HepG2 (cell line): ENCODE results near the gene PSMB3. TPM values are rescaled to one million over a fixed set of nuclear protein-coding genes. Genes with fewer than 3 reads are reported as not detected.

Experiments used
- GFI1 ChIP-seq: sonication (generic); formaldehyde crosslinking; IDR thresholded peaks from 2 replicates; pipeline ENCODE4 v1.5.0; 2020; ENCODE audit warnings: missing genetic modification reagents, mild to moderate bottlenecking, borderline replicate concordance
- GPBP1L1 ChIP-seq: sonication (generic); formaldehyde crosslinking; IDR thresholded peaks from 2 replicates; pipeline ENCODE4 v1.5.0; 2020; ENCODE audit warnings: mild to moderate bottlenecking, missing genetic modification reagents
- HOXA5 ChIP-seq: sonication (generic); formaldehyde crosslinking; IDR thresholded peaks from 2 replicates; pipeline ENCODE4 v1.4.0; 2020; ENCODE audit warnings: missing genetic modification reagents
- KDM3A ChIP-seq: IDR thresholded peaks from 2 replicates; pipeline ENCODE4 v1.6.1; 2018; ENCODE audit warnings: low read depth, missing compliant biosample characterization
- KLF12 ChIP-seq: sonication (generic); formaldehyde crosslinking; IDR thresholded peaks from 2 replicates; pipeline ENCODE4 v1.4.0; 2020; ENCODE audit warnings: missing genetic modification reagents, borderline replicate concordance
- MTF1 ChIP-seq: sonication (generic); formaldehyde crosslinking; IDR thresholded peaks from 2 replicates; pipeline ENCODE4 v1.5.0; 2020; ENCODE audit warnings: missing genetic modification reagents
- NR2F6 ChIP-seq, 2 experiments: IDR thresholded peaks; 2 replicates each; pipeline ENCODE4 v1.6.1; 2016; ENCODE audit warnings: antibody characterized with exemption in 1 of 2, mild to moderate bottlenecking in 1 of 2
- PTBP1 ChIP-seq: fragments of 200-400 bp; formaldehyde crosslinking; IDR thresholded peaks from 2 replicates; pipeline ENCODE4 v1.6.1; 2018; ENCODE audit warnings: low read length, low read depth; ENCODE audit not compliant: poor library complexity, severe bottlenecking
- SMAD1 ChIP-seq: sonication (generic); formaldehyde crosslinking; IDR thresholded peaks from 2 replicates; pipeline ENCODE4 v1.4.0; 2020; ENCODE audit warnings: missing genetic modification reagents, low read depth, mild to moderate bottlenecking, borderline replicate concordance
- TAF1 ChIP-seq: sonication (generic); formaldehyde crosslinking; IDR thresholded peaks from 2 replicates; pipeline ENCODE4 v1.4.0; 2020; ENCODE audit warnings: missing genetic modification reagents
- TERF1 ChIP-seq: sonication (generic); formaldehyde crosslinking; IDR thresholded peaks from 2 replicates; pipeline ENCODE4 v1.8.0; 2022; ENCODE audit warnings: mild to moderate bottlenecking, missing genetic modification reagents, moderate library complexity
- YY1 ChIP-seq: IDR thresholded peaks from 2 replicates; pipeline ENCODE4 v1.6.1; 2011; ENCODE audit warnings: low read length, low read depth, moderate library complexity, mild to moderate bottlenecking; ENCODE audit not compliant: insufficient read depth, insufficient replicate concordance
- ZBTB20 ChIP-seq: sonication (generic); formaldehyde crosslinking; IDR thresholded peaks from 2 replicates; pipeline ENCODE4 v1.8.1; 2023; ENCODE audit warnings: missing genetic modification reagents, low read depth, mild to moderate bottlenecking, borderline replicate concordance
- ZNF546 ChIP-seq: sonication (generic); formaldehyde crosslinking; conservative IDR thresholded peaks from 2 replicates; pipeline ENCODE4 v1.8.1; 2023; ENCODE audit warnings: mild to moderate bottlenecking, missing genetic modification reagents
- ZNF552 ChIP-seq: sonication (generic); formaldehyde crosslinking; IDR thresholded peaks from 2 replicates; pipeline ENCODE4 v1.9.0; 2022; ENCODE audit warnings: missing genetic modification reagents, mild to moderate bottlenecking, borderline replicate concordance
- ZNF556 ChIP-seq: sonication (generic); formaldehyde crosslinking; IDR thresholded peaks from 2 replicates; pipeline ENCODE4 v1.4.0; 2020; ENCODE audit warnings: mild to moderate bottlenecking, missing genetic modification reagents, borderline replicate concordance
- ZNF574 ChIP-seq: sonication (generic); formaldehyde crosslinking; IDR thresholded peaks from 2 replicates; pipeline ENCODE4 v1.4.0; 2020; ENCODE audit warnings: missing genetic modification reagents
- ZNF577 ChIP-seq: sonication (generic); formaldehyde crosslinking; IDR thresholded peaks from 2 replicates; pipeline ENCODE4 v1.4.0; 2020; ENCODE audit warnings: mild to moderate bottlenecking, low read depth, missing genetic modification reagents, borderline replicate concordance
- ZNF616 ChIP-seq: sonication (generic); formaldehyde crosslinking; IDR thresholded peaks from 2 replicates; pipeline ENCODE4 v1.5.0; 2020; ENCODE audit warnings: low read depth, mild to moderate bottlenecking, missing genetic modification reagents
- ZNF660 ChIP-seq: sonication (generic); formaldehyde crosslinking; IDR thresholded peaks from 2 replicates; pipeline ENCODE4 v1.5.1; 2020; ENCODE audit warnings: mild to moderate bottlenecking, low read depth, missing genetic modification reagents, borderline replicate concordance
- ZNF747 ChIP-seq: sonication (generic); formaldehyde crosslinking; IDR thresholded peaks from 2 replicates; pipeline ENCODE4 v1.8.1; 2023; ENCODE audit warnings: missing genetic modification reagents, mild to moderate bottlenecking, borderline replicate concordance
- ZNF761 ChIP-seq: sonication (generic); formaldehyde crosslinking; conservative IDR thresholded peaks from 2 replicates; pipeline ENCODE4 v1.4.0; 2020; ENCODE audit warnings: mild to moderate bottlenecking, missing genetic modification reagents
- ZNF766 ChIP-seq: sonication (generic); formaldehyde crosslinking; IDR thresholded peaks from 2 replicates; pipeline ENCODE4 v1.5.0; 2020; ENCODE audit warnings: missing genetic modification reagents, borderline replicate concordance
- ZNF792 ChIP-seq: IDR thresholded peaks from 2 replicates; pipeline ENCODE4 v1.6.1; 2016
- polyA plus RNA-seq, 8 experiments: library from polyadenylated mRNA; depleted of rRNA in 3 of 8; stranded (reverse) in 7 of 8; unstranded in 1 of 8; fragments of >200 nt; fragmentation: Illumina TruSeq in 4 of 8; extraction: Trizol in 4 of 8; gene quantifications; 2 replicates each; pipeline versions ENCODE4 v1.2.1 to v1.2.3, GENCODE V29; 2011 to 2016; ENCODE audit warnings: low read depth in 4 of 8, missing spikeins in 1 of 8, mixed read lengths in 1 of 8; ENCODE audit not compliant: insufficient read depth in 1 of 8
- total RNA-seq, 5 experiments: library from RNA; depleted of rRNA; stranded (reverse); fragments of >200 nt; fragmentation: Illumina TruSeq; extraction: Trizol; gene quantifications; 2 replicates each; pipeline ENCODE4 v1.2.3, GENCODE V29; 2016; ENCODE audit warnings: low read depth in 1 of 5

The PSMB3 gene
- total and polyA plus RNA-seq, 2 of the 13 experiments (the other 11 are each of a cell fraction or from before 2014, with no cell fraction given), result 366 to 517 TPM

- TF ChIP-seq KLF12 (no peak; the same call in 1 of the 2 replicates), GPBP1L1 (CRISPR knock-in tag) (no peak), ZNF574 (CRISPR knock-in tag) (peak; percentile 95), KDM3A (CRISPR knock-in tag) (peak; percentile 40; the same call in 1 of the 2 replicates), PTBP1 (peak; percentile 82), TAF1 (peak; percentile 97), SMAD1 (CRISPR knock-in tag) (no peak), HOXA5 (CRISPR knock-in tag) (peak; percentile 81; the same call in 1 of the 2 replicates), GFI1 (CRISPR knock-in tag) (peak; percentile 42; the same call in 1 of the 2 replicates), ZNF766 (CRISPR knock-in tag) (peak; percentile 82), MTF1 (peak; percentile 25; the same call in 1 of the 2 replicates), TERF1 (CRISPR knock-in tag) (no peak), ZNF616 (CRISPR knock-in tag) (peak; percentile 88), ZNF761 (CRISPR knock-in tag) (peak; percentile 82), ZNF546 (no peak), ZNF552 (CRISPR knock-in tag) (no peak), NR2F6 (IDR thresholded peaks at IDR 0.05) (peak; percentile 41; the same call in 1 of the 2 replicates), NR2F6 (CRISPR knock-in tag; IDR thresholded peaks at IDR 0.05) (no peak; the same call in 1 of the 2 replicates), ZNF747 (CRISPR knock-in tag) (peak; percentile 86; the same call in 1 of the 2 replicates), ZNF660 (CRISPR knock-in tag) (no peak), ZNF577 (CRISPR knock-in tag) (no peak), ZNF556 (CRISPR knock-in tag) (no peak), ZBTB20 (0 out of 2 replicates have a peak, but pooled peaks have one; percentile 59), ZNF792 (CRISPR knock-in tag) (peak; percentile 87; the same call in 1 of the 2 replicates), YY1 (peak; percentile 65)
Measured at GRCh38 chr17:38749223-38750043, 3.1 kb upstream of the PSMB3 start (continued).
